ENCODE measurements around the gene DOCK2. TPM values are rescaled to one million over a fixed set of nuclear protein-coding genes. Genes with fewer than 3 reads are reported as not detected.
A peak's percentile ranks its signal among the peaks of the same experiment; 100 is the strongest.

DOCK2 gene
- total and polyA plus RNA-seq, 9 of the 15 experiments (the other 6 are each of a cell fraction or from before 2014, with no cell fraction given), result 4.5 to 42.6 (median 20.5) TPM

GRCh38 chr5:169746147-169746694, 109.1 kb downstream of the DOCK2 start (continued):
- no peak for TF ChIP-seq MXD1 (CRISPR knock-in tag; IDR thresholded peaks at IDR 0.05; ENCODE audit: borderline replicate concordance, poor library complexity, severe bottlenecking)
- TF ChIP-seq EP300 (IDR thresholded peaks at IDR 0.05; ENCODE audit: low read length), result peak; percentile 82; the same call in 1 of the 2 replicates
- TF ChIP-seq NFIX (CRISPR knock-in tag; IDR thresholded peaks at IDR 0.05; ENCODE audit: low read depth), result no peak
- TF ChIP-seq ZNF780A (CRISPR knock-in tag; IDR thresholded peaks at IDR 0.05), result no peak
- TF ChIP-seq ZNF280A (IDR thresholded peaks at IDR 0.05; ENCODE audit: low read depth, partially characterized antibody), result no peak
- TF ChIP-seq TFAM (CRISPR knock-in tag; conservative IDR thresholded peaks at IDR 0.05), result no peak
- no peak for TF ChIP-seq DLX4 (CRISPR knock-in tag; IDR thresholded peaks at IDR 0.05)
- no peak for TF ChIP-seq ZNF696 (CRISPR knock-in tag; conservative IDR thresholded peaks at IDR 0.05)
- TF ChIP-seq ZNF398 (CRISPR knock-in tag; IDR thresholded peaks at IDR 0.05), result no peak
- no peak for TF ChIP-seq PREB (CRISPR knock-in tag; IDR thresholded peaks at IDR 0.05)
- 0 out of 2 replicates have a peak, but pooled peaks have one; percentile 13 for TF ChIP-seq LARP7 (IDR thresholded peaks at IDR 0.05)
- TF ChIP-seq TCF7L2 (IDR thresholded peaks at IDR 0.05; ENCODE audit: low read depth, low read length), result no peak
- TF ChIP-seq CTCFL (IDR thresholded peaks at IDR 0.05; ENCODE audit: borderline replicate concordance, insufficient read depth, low read depth, low read length, poor library complexity, severe bottlenecking), result no peak
- TF ChIP-seq ZNF121 (CRISPR knock-in tag; conservative IDR thresholded peaks at IDR 0.05), result no peak
- no peak for TF ChIP-seq MTF1 (CRISPR knock-in tag; IDR thresholded peaks at IDR 0.05; ENCODE audit: borderline replicate concordance)
- no peak for TF ChIP-seq NEUROD1 (IDR thresholded peaks at IDR 0.05; ENCODE audit: borderline replicate concordance, low read depth, low read length, partially characterized antibody)
- TF ChIP-seq TARDBP (IDR thresholded peaks at IDR 0.05), result no peak
- no peak for TF ChIP-seq ELK3 (CRISPR knock-in tag; IDR thresholded peaks at IDR 0.05)
- TF ChIP-seq CHCHD3 (CRISPR knock-in tag; IDR thresholded peaks at IDR 0.05), result no peak
- peak; percentile 86; the same call in 1 of the 2 replicates for TF ChIP-seq ZEB2 (IDR thresholded peaks at IDR 0.05)

All from K562 (cell line).